ENCODE data around the gene SLC7A11.

Gene SLC7A11

DNA sequence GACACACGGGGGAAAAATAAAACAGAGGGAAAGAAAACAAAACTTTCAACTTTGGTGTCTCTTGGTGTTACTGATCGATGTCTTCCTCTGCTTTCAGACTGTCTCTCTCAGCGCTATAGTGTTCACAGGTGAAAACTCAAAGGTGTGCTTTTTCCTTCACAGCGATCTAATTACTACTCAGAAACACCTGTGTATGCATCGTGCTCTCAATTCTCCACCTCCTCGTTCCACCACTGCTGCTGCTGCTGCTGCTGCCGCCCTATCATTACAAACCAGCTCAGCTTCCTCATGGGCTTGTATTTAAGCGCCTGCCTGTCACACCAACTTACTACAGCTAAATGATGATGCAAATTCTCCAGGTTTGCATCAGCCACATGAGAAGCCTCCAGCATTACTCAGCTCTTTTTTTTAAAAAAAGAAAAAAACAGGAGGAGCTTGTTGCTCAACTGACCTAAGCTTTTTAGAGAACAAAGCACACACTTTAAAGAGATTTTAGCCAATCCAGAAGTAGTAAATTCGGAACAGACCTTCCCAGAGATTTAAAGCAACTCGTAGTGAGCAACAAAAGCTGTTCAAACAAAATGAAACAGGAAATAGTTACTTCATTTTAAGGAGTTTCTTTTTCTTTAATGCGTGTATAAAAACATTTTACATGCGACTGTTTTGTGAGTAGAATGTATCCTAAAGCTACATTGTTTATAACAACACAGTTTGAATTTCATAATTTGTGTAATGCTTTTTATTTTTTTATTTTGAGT lies at the start of gene SLC7A11:
Gene SLC7A11, minus strand, starts transcription at position 274 of the 758 bp plus-strand sequence. CDS start 280 bp downstream, outside the sequence.
- DNase-seq, result peak; percentile 10 to 22

- DNase-seq, result no peak
Observed at GRCh38 chr4:138291431-138291830, 49.3 kb upstream of the SLC7A11 start.

GRCh38 chr4:138290805-138291204 lies 48.7 kb upstream of the SLC7A11 start:
- DNase-seq, result no peak

DNA sequence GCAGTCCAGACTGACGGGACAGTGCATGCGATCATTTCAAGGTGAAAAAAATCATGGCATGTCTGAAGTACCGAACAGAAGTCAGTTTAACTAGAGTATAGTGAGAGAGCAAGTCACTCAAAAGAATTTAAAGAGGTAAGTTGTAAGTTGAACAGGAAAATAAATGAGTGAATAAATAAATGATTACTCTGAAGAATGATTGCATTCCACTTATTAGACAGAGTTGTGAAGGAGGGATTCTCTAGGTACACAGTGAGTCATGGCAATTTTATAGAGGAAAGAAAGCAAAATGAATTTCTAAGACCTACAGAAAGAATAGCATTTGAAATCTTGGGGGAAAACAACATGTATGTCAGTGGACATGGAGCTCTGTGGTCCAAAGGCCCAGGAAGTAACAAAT lies 37.1 kb upstream of the SLC7A11 start:
- DNase-seq, result no peak

GRCh38 chr4:138277133-138277532 lies 35.0 kb upstream of the SLC7A11 start:
- DNase-seq, result no peak

DNA sequence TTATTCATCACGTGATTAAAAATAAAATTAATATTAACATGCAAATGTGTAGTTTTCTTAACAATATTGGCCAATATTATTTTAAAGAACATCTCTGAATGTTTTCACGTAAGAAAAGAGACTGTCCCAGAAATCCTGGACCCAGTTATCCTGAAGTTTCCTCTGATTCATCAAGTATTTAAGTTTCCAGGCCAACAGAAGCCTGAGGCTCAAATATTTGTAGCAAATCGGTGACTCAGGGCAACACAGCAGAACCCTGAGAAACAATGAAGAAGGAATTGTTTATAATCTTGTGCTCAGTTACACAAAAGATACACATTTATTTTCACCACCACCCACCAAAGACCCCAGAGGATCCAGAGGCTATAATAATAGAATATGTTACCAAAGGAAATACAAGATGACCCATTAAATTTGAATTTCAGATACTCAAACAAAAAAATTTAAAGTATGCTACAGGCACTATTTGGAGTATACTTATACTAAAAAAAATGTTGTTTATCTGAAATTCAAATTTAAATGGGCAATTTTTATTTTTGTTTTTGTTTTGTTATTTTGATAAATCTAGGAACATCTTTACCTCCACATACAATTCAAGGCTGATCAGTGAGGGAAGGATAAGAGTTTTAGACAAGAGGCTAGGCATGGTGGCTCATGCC lies 33.9 kb upstream of the SLC7A11 start:
- no peak for DNase-seq

DNA sequence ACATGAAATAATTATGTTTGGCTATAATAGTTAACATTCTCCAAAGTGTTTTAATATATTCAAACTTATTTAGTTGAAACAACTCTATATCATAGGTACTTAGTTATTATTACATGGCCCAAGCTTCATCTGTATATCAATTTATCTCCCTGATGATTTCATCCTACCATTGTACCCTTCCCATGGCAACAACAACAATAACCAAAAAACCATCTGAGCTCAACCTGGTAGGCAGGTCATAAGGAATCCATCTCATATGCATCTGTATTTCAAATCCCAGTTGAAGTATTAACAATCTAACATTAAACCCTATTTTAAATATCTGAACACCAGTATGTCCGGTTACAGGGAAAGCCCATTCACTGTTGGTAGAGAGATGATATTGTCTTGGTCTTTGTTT lies 33.1 kb upstream of the SLC7A11 start:
- DNase-seq, result no peak

DNA sequence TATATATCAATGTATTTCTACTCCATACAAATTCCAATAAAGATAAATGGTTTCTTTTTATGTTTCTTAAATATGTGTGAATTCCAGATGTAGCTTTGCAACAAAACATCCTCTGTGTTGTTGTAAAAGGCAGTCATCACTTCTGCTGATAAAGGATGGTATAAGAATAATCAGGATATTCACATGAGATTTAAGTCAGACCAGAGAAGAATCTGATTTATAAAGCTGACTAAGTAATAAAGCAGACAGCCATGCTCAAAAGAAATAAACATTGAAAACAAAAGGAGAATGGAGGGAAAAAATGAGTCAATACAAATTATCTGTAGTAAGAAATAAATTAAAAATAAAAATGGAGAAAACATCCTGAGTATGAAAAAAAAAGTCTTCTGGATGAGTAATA lies 27.0 kb upstream of the SLC7A11 start:
- no peak for DNase-seq

DNA sequence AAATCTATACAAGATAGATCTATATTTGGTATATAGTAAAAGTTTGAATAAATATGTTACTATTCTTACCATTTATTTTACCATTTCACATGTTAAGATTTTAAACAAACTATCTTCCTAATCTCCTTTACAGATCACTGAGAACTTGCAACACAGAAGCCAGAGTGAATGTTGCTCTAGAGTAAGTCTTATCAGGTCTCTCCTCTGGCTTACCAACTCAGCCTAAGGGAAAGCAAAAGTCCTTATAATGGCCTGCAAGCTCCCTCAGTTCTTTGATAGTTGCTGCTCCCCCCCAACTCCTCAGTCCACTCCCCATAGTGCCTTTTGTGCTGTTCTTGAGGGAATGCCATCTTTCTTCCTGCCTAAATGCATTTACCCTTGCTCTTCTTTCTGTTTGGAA lies 25.7 kb upstream of the SLC7A11 start:
- no peak for DNase-seq

DNA sequence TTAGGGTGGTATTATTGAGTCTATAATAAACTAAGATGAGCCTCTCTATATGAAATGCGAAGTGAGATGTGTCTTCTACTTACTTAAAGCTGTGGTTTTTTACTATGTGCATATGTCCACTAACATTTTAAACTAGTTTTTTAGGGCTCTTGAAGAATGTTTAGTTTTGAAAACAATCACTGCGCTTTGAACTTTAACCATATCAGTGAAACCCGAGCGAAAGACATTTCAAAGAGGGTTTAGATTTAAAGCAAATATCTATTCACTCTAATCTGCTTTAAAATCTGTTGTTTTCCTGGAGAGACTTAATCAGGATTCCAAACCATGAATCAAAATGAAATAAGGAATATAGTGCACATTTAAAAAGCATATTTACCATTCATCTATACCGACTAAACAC lies 24.8 kb upstream of the SLC7A11 start:
- no peak for DNase-seq

- no peak for DNase-seq
Observed at GRCh38 chr4:138263247-138263816, 21.2 kb upstream of the SLC7A11 start.

- no peak for DNase-seq
Observed at GRCh38 chr4:138262469-138262868, 20.3 kb upstream of the SLC7A11 start.

GRCh38 chr4:138262030-138262429 lies 19.9 kb upstream of the SLC7A11 start:
- no peak for DNase-seq

DNA sequence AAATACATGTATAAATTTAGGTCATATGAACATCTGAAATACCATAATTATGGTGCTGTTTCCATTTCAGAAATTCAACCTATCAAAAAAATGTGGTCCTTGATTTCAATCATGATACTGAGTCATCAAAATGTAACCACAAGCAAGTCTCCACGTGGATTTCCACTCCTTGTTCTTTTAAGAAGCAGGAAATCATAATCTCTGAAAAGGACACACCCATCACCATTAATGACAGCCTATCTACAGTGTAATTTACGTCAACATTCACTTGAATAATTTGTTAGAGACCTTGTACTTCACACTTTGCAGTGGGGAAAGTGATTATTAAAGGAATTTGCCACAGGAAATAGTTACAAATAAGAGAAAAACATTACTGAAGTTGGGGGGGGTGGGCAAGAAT lies 17.7 kb upstream of the SLC7A11 start:
- no peak for DNase-seq

GRCh38 chr4:138259271-138259670 lies 17.1 kb upstream of the SLC7A11 start:
- DNase-seq, result no peak

GRCh38 chr4:138256608-138257007 lies 14.5 kb upstream of the SLC7A11 start:
- no peak for DNase-seq

- DNase-seq, result no peak
Observed at GRCh38 chr4:138255917-138256597, 13.9 kb upstream of the SLC7A11 start.

DNA sequence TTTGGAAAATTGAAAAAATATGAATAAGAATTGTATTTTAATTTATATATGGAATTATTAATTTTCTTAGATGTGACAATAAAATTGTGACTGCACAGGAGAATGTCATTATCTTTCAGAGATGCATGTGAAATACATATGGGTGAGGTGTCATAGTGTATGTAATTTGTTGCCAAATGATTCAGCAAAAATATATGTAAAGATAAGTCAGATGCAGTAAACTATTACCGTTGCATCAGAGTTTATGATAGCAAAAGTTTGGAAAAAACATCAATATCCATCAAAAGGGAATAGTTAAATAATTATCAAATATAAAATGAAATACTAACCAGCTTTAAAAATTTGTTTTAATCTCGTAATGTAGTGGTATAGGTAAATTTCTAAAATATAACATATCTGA lies 10.4 kb upstream of the SLC7A11 start:
- no peak for DNase-seq

DNA sequence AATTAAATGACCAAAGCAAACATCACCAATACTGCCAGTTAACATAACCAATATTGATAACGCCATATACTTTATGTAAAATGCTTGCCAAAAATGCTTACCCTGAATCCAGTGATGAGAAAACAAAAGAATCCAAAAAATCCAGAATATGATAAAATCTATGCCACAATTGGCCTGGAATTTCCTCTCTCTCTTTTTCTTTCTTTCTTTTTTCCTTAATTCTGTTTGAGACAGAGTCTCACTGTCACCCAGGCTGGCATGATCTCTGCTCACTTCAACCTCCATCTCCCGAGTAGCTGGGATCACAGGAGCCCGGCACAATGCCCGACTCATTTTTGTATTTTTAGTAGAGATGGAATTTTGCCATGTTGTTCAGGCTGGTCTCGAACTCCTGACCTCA lies 9.8 kb upstream of the SLC7A11 start:
- DNase-seq, result no peak

- no peak for DNase-seq
Observed at GRCh38 chr4:138249132-138249531, 7.0 kb upstream of the SLC7A11 start.

GRCh38 chr4:138248058-138248457 lies 5.9 kb upstream of the SLC7A11 start:
- no peak for DNase-seq

GRCh38 chr4:138247643-138248042 lies 5.5 kb upstream of the SLC7A11 start:
- no peak for DNase-seq

DNA sequence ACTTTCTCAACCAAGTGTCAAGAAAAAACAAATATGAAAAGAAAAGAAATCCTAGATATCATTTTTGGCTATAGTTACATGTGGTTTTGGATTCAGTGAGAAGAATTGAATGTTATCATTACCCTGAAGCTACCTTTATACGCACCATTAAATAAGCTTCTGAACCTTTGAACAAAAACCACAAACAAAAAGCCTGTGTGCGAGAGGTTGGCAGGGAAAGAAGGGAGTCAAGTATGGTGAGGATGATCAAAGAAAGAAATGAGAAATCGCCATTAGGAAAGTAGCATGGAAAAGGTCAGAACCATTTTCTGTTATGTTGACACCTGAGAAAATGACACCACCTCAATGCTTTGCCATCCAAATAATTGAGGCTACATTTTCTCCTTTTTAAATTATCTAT lies 1.2 kb upstream of the SLC7A11 start:
- no peak for DNase-seq

DNA sequence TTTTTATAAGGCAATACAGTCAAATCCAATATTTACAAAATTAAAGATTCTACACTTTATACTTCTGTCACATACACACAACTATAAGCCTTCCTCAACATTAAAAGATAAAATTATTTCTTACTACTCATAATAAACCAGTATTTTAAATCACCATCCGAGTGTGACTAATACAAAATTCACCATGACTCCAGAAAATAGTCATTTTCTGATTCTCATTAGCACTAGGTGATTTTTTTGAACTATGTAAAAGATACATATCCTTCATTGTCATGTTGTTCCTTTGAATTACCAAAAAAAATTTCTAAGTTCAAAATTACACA lies 646 bp upstream of the SLC7A11 start:
- DNase-seq, result no peak
